Measurements from ENCODE around the gene GPC6.

GRCh38 chr13:93289842-93290241 is 63.2 kb downstream of the GPC6 start:
- TF ChIP-seq CTCF (IDR thresholded peaks at IDR 0.05; ENCODE audit: extremely low read depth in 1 of 2, insufficient read depth in 1 of 2, low read depth in 1 of 2, low read length in 2 of 2) (no peak), POLR2A (IDR thresholded peaks at IDR 0.05; ENCODE audit: low read depth, low read length) (no peak), POLR2AphosphoS5 (IDR thresholded peaks at IDR 0.05; ENCODE audit: insufficient read depth, low read depth, low read length) (no peak), MYC (IDR thresholded peaks at IDR 0.05; ENCODE audit: low read depth, low read length) (no peak)

Measured in endothelial cell of umbilical vein (primary cell).